Measurements from ENCODE around the gene ATP5PO.

ATP5PO gene

GRCh38 chr21:33951276-33952178 lies 35.9 kb upstream of the ATP5PO start:
- ATAC-seq, result no peak
- no peak for TF ChIP-seq ISL1 (CRISPR knock-in tag; IDR thresholded peaks at IDR 0.05)
- TF ChIP-seq TCF4 (CRISPR knock-in tag; IDR thresholded peaks at IDR 0.05; ENCODE audit: borderline replicate concordance), result no peak
- TF ChIP-seq ZNF565 (CRISPR knock-in tag; conservative IDR thresholded peaks at IDR 0.05; ENCODE audit: low read depth), result no peak
- no peak for TF ChIP-seq PATZ1 (CRISPR knock-in tag; IDR thresholded peaks at IDR 0.05; ENCODE audit: borderline replicate concordance)
- no peak for TF ChIP-seq RARB (CRISPR knock-in tag; IDR thresholded peaks at IDR 0.05)
- no peak for TF ChIP-seq POU6F1 (CRISPR knock-in tag; IDR thresholded peaks at IDR 0.05; ENCODE audit: borderline replicate concordance, low read depth)
- no peak for TF ChIP-seq PPARA (CRISPR knock-in tag; IDR thresholded peaks at IDR 0.05; ENCODE audit: borderline replicate concordance)
- TF ChIP-seq ESRRG (CRISPR knock-in tag; IDR thresholded peaks at IDR 0.05), result no peak
- TF ChIP-seq ZFP3 (CRISPR knock-in tag; IDR thresholded peaks at IDR 0.05), result no peak
- TF ChIP-seq ZNF70 (CRISPR knock-in tag; IDR thresholded peaks at IDR 0.05), result no peak
- TF ChIP-seq BACH2 (CRISPR knock-in tag; IDR thresholded peaks at IDR 0.05; ENCODE audit: borderline replicate concordance), result no peak
- TF ChIP-seq GLIS3 (CRISPR knock-in tag; IDR thresholded peaks at IDR 0.05), result no peak
- no peak for TF ChIP-seq TOX (CRISPR knock-in tag; IDR thresholded peaks at IDR 0.05; ENCODE audit: borderline replicate concordance)
- no peak for TF ChIP-seq CSDC2 (CRISPR knock-in tag; IDR thresholded peaks at IDR 0.05)
- TF ChIP-seq ARNTL (CRISPR knock-in tag; IDR thresholded peaks at IDR 0.05; ENCODE audit: borderline replicate concordance, low read depth), result no peak
- TF ChIP-seq OSR1 (CRISPR knock-in tag; IDR thresholded peaks at IDR 0.05), result no peak

- no peak for TF ChIP-seq ESRRG (CRISPR knock-in tag; IDR thresholded peaks at IDR 0.05)
- no peak for TF ChIP-seq ZC3H10 (CRISPR knock-in tag; IDR thresholded peaks at IDR 0.05)
- TF ChIP-seq TSHZ2 (CRISPR knock-in tag; IDR thresholded peaks at IDR 0.05), result no peak
- no peak for TF ChIP-seq ARNTL (CRISPR knock-in tag; IDR thresholded peaks at IDR 0.05; ENCODE audit: borderline replicate concordance, low read depth)
- TF ChIP-seq ZNF70 (CRISPR knock-in tag; IDR thresholded peaks at IDR 0.05), result no peak
- ATAC-seq, result no peak
Observed at GRCh38 chr21:33950431-33951079, 35.0 kb upstream of the ATP5PO start.

GRCh38 chr21:33949516-33950430 lies 34.2 kb upstream of the ATP5PO start:
- no peak for ATAC-seq
- TF ChIP-seq ZNF70 (CRISPR knock-in tag; IDR thresholded peaks at IDR 0.05) (no peak), CSDC2 (CRISPR knock-in tag; IDR thresholded peaks at IDR 0.05) (no peak), CSRNP3 (CRISPR knock-in tag; IDR thresholded peaks at IDR 0.05) (no peak), TOX (CRISPR knock-in tag; IDR thresholded peaks at IDR 0.05; ENCODE audit: borderline replicate concordance) (no peak), SNAI2 (CRISPR knock-in tag; IDR thresholded peaks at IDR 0.05) (no peak), POU6F1 (CRISPR knock-in tag; IDR thresholded peaks at IDR 0.05; ENCODE audit: borderline replicate concordance, low read depth) (no peak), TSHZ2 (CRISPR knock-in tag; IDR thresholded peaks at IDR 0.05) (no peak), TCF4 (CRISPR knock-in tag; IDR thresholded peaks at IDR 0.05; ENCODE audit: borderline replicate concordance) (no peak), OSR1 (CRISPR knock-in tag; IDR thresholded peaks at IDR 0.05) (no peak), GLIS3 (CRISPR knock-in tag; IDR thresholded peaks at IDR 0.05) (no peak)

Measured in SK-N-SH treated with all-trans-retinoic acid at 6 μM for 48 hours (cell line).